Erythroblast (primary cell): ENCODE measurements around the gene CERS6.

Source experiments
- GATA1 ChIP-seq: IDR thresholded peaks from 2 replicates; pipeline ENCODE4 v1.6.1; 2011; ENCODE audit warnings: low read depth, mild to moderate bottlenecking, control low read depth, low read length, moderate library complexity
- POLR2A ChIP-seq: IDR thresholded peaks from 2 replicates; pipeline ENCODE4 v1.6.1; 2011; ENCODE audit warnings: mild to moderate bottlenecking, low read length

DNA sequence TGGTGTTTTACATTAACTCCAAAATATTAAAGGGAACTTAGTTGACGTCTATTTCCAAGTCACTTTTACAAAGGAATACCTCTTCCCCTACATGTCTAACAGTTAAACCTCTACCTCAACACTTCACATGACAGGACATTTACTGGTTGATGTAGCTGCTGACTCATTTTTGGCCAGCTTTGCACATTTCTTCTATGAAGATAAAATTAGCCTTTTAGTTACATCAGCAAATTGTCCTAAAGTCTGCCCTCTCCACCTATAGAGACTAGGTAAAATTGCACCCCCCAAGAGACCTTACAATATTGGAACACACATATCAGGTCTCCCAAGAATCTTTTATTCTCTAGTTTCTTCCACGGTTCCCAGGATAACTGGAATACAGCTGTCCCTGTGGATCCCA, 10.1 kb upstream of the CERS6 start:
- TF ChIP-seq POLR2A (no peak), GATA1 (no peak)
